Upper lobe of right lung (tissue), 1 donor: ENCODE measurements around the gene GRK3. TPM values are rescaled to one million over a fixed set of nuclear protein-coding genes. Genes with fewer than 3 reads are reported as not detected.
"Not testable (repeated sequence)": the region's sequence is repeated elsewhere in the genome, so short reads cannot be mapped to it uniquely, and the experiment has no call there.

Experiments used
- ATAC-seq: fragments of 200-7000 bp; cut with Tn5 transposase; one replicate; pipeline ENCODE4 v1.9.1; 2020; ENCODE audit warnings: mild to moderate bottlenecking, moderate library complexity
- DNase-seq: peaks from one replicate; pipeline ENCODE4 v3.0.0-alpha.2; 2020
- H3K27ac ChIP-seq: fragments of 200-600 bp; one replicate; pipeline ENCODE4 v1.8.0; 2022
- H3K27me3 ChIP-seq: fragments of 200-600 bp; one replicate; pipeline ENCODE4 v1.8.0; 2022; ENCODE audit warnings: mild to moderate bottlenecking
- H3K36me3 ChIP-seq: fragments of 200-600 bp; one replicate; pipeline ENCODE4 v1.8.0; 2022
- H3K4me1 ChIP-seq: fragments of 200-600 bp; one replicate; pipeline ENCODE4 v1.8.0; 2022
- H3K4me3 ChIP-seq: fragments of 200-600 bp; one replicate; pipeline ENCODE4 v1.8.0; 2022; ENCODE audit warnings: mild to moderate bottlenecking
- H3K9me3 ChIP-seq: fragments of 200-600 bp; one replicate; pipeline ENCODE4 v1.8.0; 2022
- intact Hi-C: fragments of 100-400 bp; cut with DNase I; formaldehyde crosslinking; loops from one replicate; pipeline ENCODE4 v1.11.0; 2022
- total RNA-seq: library from RNA; stranded (reverse); fragmentation: NEBNext Ultra II Directional; extraction: Animal tissue kit (Norgen Biotek cat#: 25700); gene quantifications from one replicate; pipeline ENCODE4 v1.2.1, GENCODE V29; 2021
- TF ChIP-seq, protein P1 (sequence below): fragments of 200-600 bp; IDR thresholded peaks from one replicate; pipeline ENCODE4 v1.8.0; 2022; ENCODE audit warnings: antibody characterized with exemption
- donor health status: DM: no; HTN: yes; CAD: no; lungs with severe emphysema.

Gene GRK3
- total RNA-seq, 1 donor from 2014 or later: 26.0 TPM

DNA sequence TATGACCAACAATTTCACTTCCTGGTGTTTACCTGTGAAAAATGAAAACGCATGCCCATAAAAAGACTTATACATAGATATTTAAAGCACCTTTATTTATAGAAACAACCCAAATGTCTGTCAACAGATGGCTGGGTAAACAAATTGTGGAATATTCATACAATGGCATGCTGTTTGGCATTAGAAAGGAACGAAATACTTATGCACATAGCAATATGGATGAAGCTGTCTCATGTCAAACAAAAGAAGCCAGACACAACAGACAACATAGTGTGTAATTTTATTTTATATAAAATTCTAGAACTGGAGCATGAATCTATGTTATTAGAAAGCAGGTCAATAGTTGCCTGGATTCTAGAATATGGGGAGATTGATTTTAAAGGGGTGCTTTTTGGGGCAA lies 38.0 kb downstream of the GRK3 start:
- ATAC-seq (no peak), DNase-seq (no peak)
- intact Hi-C loops: no loop called here
- Histone ChIP-seq H3K36me3 (no peaks in the 10 kb centered on the region), H3K4me3 (no peak overlapping the region), H3K4me1 (no peaks in the 10 kb centered on the region), H3K27ac (no peak overlapping the region), H3K27me3 (no peaks in the 10 kb centered on the region), H3K9me3 (no peaks in the 10 kb centered on the region)
- TF ChIP-seq, protein P1, sequence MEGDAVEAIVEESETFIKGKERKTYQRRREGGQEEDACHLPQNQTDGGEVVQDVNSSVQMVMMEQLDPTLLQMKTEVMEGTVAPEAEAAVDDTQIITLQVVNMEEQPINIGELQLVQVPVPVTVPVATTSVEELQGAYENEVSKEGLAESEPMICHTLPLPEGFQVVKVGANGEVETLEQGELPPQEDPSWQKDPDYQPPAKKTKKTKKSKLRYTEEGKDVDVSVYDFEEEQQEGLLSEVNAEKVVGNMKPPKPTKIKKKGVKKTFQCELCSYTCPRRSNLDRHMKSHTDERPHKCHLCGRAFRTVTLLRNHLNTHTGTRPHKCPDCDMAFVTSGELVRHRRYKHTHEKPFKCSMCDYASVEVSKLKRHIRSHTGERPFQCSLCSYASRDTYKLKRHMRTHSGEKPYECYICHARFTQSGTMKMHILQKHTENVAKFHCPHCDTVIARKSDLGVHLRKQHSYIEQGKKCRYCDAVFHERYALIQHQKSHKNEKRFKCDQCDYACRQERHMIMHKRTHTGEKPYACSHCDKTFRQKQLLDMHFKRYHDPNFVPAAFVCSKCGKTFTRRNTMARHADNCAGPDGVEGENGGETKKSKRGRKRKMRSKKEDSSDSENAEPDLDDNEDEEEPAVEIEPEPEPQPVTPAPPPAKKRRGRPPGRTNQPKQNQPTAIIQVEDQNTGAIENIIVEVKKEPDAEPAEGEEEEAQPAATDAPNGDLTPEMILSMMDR: no peak

DNA sequence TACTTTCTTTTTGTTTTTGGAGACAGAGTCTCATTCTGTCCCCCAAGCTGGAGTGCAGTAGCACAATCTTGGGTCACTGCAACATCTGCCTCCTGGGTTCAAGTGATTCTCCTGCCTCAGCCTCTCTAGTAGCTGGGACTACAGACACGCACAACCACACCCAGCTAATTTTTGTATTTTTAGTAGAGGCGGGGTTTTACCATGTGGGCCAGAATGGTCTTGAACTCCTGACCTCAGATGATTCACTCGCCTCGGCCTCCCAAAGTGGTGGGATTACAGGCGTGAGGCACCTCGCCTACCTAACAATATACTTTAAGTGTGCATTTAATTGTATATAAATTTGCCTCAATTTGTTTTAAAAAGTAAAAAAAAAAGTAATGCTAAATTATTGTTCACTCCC lies 38.4 kb downstream of the GRK3 start:
- intact Hi-C loops: no loop called here
- no peaks in the 10 kb centered on the region for H3K27me3 ChIP-seq
- no peaks in the 10 kb centered on the region for H3K4me1 ChIP-seq
- H3K9me3 ChIP-seq: no peaks in the 10 kb centered on the region
- no peak overlapping the region for H3K27ac ChIP-seq
- TF ChIP-seq, protein P1: no peak
- H3K4me3 ChIP-seq: no peak overlapping the region
- no peaks in the 10 kb centered on the region for H3K36me3 ChIP-seq
- ATAC-seq (no peak), DNase-seq (no peak)

- intact Hi-C loops, H3K9me3 ChIP-seq, H3K4me1 ChIP-seq, H3K36me3 ChIP-seq, H3K4me3 ChIP-seq, DNase-seq, ATAC-seq, H3K27ac ChIP-seq, H3K27me3 ChIP-seq: not testable (repeated sequence)
Measured at GRCh38 chr22:25605146-25605545, 40.7 kb downstream of the GRK3 start.

DNA sequence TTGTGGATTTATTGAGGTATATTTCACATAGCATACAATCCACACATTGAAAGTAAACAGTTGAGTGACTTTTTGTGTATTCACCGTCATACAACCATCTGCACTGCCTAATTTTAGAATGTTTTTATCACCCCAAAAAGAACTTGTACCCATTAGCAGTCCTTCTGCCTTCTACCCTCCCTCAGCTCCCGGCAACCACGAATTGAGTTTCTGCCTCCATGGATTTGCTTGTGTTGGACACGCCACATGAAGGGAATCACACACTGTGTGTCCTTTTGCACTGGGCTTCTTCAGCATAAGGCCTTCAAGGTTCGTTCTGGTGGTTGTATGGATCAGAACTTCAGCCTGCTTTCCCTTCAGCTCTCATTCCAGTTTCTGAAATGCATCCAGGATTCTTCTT lies 41.1 kb downstream of the GRK3 start:
- H3K27me3 ChIP-seq, ATAC-seq, H3K4me1 ChIP-seq, intact Hi-C loops, H3K27ac ChIP-seq, DNase-seq, H3K36me3 ChIP-seq, H3K4me3 ChIP-seq, H3K9me3 ChIP-seq: not testable (repeated sequence)

DNA sequence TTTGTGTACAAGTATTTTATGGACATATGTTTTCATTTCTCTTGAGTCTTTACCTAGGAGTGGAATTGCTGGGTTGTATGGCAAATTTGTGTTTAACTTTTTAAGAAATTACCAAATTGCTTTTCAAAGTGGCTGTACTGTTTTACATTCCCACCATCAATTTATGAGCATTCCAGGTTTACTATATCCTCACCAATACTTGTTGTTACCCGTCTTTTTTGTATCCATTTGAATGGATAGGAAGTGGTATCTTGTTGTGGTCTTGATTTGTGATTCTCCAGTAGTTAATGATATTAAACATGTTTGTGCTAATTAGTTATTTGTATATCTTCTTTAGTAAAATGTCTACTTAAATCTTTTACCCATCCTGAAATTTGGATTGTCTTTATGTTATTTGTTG lies 46.8 kb downstream of the GRK3 start:
- intact Hi-C loops, H3K27me3 ChIP-seq, ATAC-seq, H3K36me3 ChIP-seq, DNase-seq, H3K4me3 ChIP-seq, H3K4me1 ChIP-seq, H3K27ac ChIP-seq, H3K9me3 ChIP-seq: not testable (repeated sequence)

DNA sequence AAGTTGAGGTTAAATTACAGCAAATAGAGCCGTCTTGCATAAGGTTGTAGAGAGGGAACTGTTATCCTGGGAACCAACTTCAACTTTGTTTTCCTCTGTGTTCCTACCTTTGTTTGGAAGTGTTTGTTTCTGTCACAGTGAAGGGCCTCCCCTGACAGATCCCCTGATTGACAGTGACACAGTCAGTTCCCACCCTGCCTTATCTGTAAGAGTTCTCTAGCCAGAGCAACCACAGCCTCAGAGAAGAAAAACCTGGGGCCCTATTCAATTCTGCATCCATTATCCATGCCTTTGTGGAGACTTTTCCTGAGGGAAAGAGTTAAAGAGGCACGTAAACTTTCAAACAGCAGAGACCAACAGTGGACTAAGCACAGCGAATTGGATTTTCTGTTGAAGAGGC lies 48.7 kb downstream of the GRK3 start:
- H3K4me1 ChIP-seq, ATAC-seq, H3K36me3 ChIP-seq, H3K9me3 ChIP-seq, intact Hi-C loops, H3K4me3 ChIP-seq, H3K27ac ChIP-seq, H3K27me3 ChIP-seq, DNase-seq: not testable (repeated sequence)

DNA sequence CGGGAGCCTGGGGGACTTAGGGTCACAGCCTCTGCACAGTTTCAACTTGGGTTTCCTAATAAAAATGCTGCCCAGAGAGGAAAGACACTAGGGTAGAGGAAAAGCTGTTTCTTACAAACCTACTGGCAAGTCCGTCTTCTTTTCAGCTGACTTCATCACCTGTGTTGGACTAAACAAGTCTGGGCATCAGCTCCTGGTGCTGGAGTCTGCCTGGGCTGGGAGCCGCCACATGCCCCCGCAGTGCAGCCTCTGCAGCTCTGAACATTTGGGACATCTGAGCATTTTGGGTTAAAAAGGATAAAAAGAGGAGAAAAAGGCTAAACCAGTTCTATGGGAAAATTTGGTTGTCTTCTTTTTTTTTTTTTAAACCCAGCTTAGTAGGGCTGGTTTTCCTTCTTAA lies 49.1 kb downstream of the GRK3 start:
- not testable (repeated sequence) for DNase-seq

DNA sequence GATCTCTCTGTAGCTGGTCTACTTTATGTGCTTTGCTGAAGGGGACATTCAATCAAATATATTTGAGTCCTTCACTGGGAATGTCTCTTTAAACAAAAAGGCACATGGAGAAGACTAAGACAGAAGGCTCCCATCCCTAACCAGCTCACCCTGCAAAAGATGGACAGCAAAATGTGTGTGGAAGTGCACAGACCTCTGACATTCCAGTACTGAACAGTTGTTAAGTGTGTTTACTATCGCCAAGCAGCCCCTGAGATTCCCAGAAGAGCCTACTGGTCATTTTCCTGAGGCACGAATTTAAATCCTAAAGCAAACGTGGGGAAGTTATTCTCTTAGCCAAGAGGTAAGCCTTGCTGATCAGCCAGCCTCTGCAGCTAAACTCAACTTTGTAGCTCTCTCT lies 50.3 kb downstream of the GRK3 start:
- H3K4me3 ChIP-seq, intact Hi-C loops, H3K27me3 ChIP-seq, H3K27ac ChIP-seq, DNase-seq, H3K4me1 ChIP-seq, ATAC-seq, H3K9me3 ChIP-seq, H3K36me3 ChIP-seq: not testable (repeated sequence)

More for the DNA sequence above, 49.1 kb downstream of the GRK3 start:
- intact Hi-C loops, H3K4me3 ChIP-seq, H3K27me3 ChIP-seq, ATAC-seq, H3K36me3 ChIP-seq, H3K27ac ChIP-seq, H3K9me3 ChIP-seq, H3K4me1 ChIP-seq: not testable (repeated sequence)

- Histone ChIP-seq H3K27ac (no peak overlapping the region), H3K9me3 (no peaks in the 10 kb centered on the region), H3K36me3 (no peaks in the 10 kb centered on the region), H3K4me3 (no peak overlapping the region), H3K27me3 (no peaks in the 10 kb centered on the region), H3K4me1 (peaks cover 2% of the 10 kb centered on the region)
- intact Hi-C loops: no loop called here
- no peak for DNase-seq
- ATAC-seq: no peak
- TF ChIP-seq, protein P1: no peak
Measured at GRCh38 chr22:25621986-25622385, 57.5 kb downstream of the GRK3 start.
